IPS-NIHi11 (cell line): ENCODE measurements around the gene QSOX2.

Experiments used
- DNase-seq: peaks from one replicate; pipeline ENCODE4 v3.0.0; 2012; ENCODE audit warnings: mixed read lengths, low spot score

The QSOX2 gene

DNA sequence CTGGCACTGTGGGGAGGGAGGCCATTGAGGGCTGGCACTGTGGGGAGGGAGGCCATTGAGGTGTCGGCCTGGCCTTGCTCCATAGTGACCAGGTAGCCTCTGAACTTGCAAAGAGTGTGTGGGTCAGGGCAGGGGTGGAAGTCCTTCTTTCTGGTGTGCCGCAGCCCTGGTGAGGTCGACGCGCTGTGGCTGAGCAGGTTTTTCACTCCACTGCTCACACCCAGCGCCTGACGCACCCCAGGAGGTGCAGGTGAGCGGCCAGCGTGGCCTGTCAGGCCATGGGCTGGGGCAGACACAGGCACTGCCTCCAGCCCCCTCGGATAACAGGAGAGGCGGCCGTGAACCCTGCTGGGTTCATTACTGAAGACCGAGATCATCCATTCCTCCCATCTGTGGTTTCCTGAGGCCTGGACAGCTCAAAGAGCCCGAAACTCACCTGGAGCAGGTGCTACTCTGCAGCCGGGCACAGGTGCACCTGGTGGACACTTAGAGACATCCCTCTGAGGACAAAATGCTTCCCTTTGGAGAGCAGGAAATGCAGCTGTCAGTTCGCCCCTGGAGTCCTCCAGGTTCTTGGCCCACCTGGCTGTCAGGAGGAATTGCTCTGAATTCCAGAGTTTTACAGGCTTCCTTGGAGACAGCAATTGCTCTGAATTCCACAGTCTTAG lies 73.1 kb downstream of the QSOX2 start:
- DNase-seq, result no peak

- no peak for DNase-seq
These were observed 73.7 kb downstream of the QSOX2 start for GRCh38 chr9:136171801-136172411.

GRCh38 chr9:136171009-136171800 lies 74.4 kb downstream of the QSOX2 start:
- DNase-seq, result peak; percentile 87

- DNase-seq, result peak; percentile 85
These were observed 75.4 kb downstream of the QSOX2 start for GRCh38 chr9:136170006-136170901.

GRCh38 chr9:136169495-136169894 lies 76.1 kb downstream of the QSOX2 start:
- no peak for DNase-seq

DNA sequence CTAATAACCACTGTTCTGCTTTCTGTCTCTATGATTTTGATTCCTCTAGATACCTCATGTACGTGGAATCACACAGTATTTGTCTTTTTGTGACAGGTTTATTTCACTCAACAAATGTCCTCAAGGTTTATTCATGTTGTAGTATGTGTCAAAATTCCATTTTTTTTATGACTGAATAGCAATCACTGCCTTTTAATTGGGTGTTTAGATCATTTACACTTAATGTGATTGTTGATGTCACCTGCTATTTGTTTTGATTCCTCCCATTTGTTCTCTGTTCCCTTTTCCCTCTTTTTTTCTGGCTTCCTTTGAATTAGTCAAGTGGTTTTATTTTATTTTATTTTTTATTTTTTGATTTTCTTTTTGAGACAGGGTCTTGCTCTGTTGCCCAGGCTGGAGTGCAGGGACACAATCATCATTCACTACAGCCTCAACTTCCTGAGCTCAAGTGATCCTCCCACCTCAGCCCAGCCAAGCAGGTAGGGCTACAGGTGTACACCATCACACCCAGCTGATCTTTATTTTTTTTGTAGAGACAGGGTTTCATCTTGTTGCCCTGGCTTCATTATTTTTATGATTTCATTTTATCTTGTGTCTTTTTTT lies 82.3 kb downstream of the QSOX2 start:
- no peak for DNase-seq

GRCh38 chr9:136160995-136161610 lies 84.5 kb downstream of the QSOX2 start:
- no peak for DNase-seq

DNA sequence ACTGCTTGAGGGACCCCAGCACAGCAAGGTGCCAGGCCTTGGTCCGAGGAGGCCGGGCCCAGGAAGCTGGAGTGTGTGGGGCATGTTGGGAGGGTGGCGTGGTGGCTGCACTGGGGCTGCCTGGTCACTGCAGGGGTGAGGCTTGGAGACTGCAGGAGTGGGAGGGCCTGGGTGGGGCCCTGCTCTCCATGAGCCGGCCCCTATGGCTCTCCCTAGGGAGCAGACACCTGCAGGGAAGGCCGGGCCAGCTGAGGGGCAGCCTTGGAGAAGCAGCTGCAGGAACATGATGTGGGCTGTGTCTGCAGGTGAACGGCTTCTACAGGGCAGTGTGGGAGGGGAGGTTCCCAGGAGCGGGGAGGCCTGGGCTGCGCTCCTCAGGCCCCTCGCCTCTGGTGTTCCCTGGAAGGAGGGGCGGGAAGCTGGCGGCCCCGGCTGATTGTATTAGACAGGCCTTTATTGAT lies 85.2 kb downstream of the QSOX2 start:
- no peak for DNase-seq

DNA sequence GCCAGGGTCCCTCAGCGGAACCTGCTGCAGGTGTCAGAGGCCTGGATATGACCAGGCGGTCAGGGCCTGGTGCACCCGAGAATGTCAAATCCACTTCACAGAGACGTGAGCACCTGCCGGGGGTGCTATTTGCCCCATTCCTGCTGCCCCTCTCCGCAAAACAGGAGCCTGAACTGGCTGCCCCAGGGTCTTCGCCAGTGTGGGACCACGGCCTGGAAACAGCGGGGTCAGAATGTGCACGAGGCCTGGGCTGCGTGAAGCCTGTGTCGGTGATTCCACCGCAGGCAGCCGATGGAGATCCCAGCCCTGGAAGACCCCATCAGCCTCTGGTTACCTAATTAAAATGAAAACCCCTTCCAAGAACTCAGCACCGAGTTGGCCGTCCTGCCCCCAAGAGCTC lies 85.8 kb downstream of the QSOX2 start:
- DNase-seq, result no peak

DNA sequence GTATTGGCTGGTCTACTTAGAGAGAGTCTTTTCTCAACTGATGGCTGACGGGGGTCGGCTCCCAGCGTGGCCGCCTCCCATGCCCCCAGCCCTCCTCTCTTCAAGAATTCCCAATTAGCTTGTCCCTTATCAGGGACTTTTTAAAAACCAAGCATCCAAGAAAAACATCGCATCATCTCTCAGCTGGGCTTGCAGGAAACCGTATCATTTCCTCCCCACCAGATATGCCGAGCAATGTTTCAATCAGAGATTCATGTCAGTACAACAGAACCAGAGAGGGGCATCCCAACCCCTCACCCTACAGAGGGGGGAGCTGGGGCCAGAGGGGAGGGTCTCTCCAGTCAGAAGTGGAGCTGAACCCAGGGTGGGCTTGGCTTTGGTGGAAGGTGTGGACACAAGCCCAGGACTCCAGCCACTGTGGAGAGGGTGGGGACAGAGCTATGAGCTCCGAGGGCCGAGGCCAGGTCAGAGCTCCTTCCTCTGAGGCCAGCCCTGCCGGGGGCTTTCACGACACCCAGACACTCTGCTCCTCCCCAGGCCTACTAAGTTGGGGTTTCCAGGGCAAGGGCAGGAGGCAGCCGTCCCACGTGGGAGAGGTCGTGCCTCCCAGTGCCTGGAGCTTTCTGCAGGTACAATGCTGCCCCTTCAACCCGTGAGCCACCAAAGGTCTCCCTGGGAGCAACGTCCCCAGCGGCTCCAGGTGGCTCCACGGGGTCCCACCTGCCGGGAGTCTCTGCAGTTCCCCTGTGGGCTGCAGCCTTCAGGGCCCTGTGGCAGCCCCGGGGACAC lies 87.9 kb downstream of the QSOX2 start:
- no peak for DNase-seq
